HG02623 (cell line): Measurements from ENCODE around the gene TMEM220.
A peak's percentile ranks its signal among the peaks of the same experiment; 100 is the strongest.

Experiments
- ATAC-seq: cut with Tn5 transposase; IDR thresholded peaks from one replicate; pipeline ENCODE4 v1.9.1; 2021; ENCODE audit warnings: moderate library complexity; ENCODE audit not compliant: unreplicated experiment

TMEM220 gene

DNA sequence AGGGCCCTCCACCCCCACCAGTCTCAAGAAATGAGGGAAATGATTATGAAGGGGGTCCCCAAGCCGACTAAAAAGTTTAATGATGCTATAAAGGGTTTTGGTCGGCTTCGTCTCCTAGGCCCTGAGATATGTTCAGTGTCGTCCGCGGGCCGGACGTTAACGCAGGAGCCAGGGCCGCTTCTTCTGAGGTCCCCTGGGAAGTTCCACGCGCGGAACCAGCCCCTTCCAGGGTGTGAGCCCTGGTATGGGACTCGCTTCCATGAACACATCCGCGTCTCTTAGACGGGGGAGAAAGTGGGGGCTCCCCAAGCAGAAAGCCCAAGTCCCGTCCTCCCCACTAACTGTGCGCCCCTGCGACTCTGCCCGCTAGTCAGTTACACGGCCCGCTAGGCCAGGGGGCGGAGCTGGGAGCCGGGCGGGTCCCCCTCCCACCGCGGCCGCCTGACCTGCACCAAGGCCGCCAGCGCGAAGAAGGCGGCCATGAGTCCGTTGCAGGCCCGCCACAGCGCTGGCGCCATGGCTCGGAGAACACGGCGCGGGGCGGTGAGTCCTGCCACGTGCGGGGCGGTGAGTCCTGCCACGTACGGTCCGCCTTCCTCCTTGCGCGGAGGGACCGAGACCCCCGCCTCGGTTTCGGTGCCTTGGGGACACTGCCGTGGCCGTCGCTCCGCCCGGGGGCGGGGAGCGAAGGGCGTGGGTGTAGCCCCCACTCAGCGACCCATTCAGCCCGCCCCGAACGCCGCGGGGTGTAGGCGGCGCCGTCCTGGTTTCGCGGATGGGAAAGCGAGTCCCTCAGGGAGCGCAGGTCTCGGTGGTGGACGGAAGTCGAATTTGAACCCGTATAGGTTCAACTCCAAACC is at the start of gene TMEM220:
TMEM220 (minus strand) TSS at position 690 of the 860 bp plus-strand sequence; CDS start at position 518, 172 bp downstream.
- peak; percentile 50 for ATAC-seq

DNA sequence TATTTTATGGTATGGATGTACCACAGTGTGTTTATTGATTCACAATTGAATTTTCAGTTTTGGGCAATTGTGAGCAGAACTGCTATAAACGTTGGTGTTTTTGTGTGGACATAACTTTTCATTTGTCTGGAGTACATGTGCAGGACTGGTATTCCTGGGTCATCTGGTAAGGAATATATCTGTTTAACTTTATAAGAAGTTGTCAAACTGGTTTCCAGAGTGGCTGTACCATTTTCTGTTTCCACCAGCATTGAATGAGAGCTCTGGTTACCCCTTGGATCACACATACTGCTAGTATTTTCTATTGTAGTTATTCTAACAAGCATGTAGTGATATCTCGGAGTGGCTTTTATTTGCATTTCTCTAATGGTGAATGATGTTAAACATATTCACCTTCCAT is 49.8 kb upstream of the TMEM220 start:
- no peak for ATAC-seq

DNA sequence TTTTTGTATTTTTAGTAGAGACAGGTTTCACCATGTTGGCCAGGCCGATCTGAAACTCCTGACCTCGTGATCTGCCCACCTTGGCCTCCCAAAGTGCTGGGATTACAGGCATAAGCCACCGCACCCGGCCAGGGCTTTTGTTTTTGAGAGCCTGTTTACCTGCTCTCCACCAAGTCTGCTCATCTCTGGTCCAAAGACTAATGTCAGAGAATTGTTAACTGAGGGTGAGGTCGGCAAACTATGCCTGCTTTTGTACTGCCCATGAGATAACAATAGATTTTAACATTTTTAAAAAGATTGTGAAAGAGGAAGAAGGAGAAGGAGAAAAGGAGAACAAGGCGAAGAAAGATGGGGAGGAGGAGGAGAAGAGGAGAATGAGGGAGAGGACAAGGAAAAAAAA is 48.1 kb upstream of the TMEM220 start:
- ATAC-seq: no peak

DNA sequence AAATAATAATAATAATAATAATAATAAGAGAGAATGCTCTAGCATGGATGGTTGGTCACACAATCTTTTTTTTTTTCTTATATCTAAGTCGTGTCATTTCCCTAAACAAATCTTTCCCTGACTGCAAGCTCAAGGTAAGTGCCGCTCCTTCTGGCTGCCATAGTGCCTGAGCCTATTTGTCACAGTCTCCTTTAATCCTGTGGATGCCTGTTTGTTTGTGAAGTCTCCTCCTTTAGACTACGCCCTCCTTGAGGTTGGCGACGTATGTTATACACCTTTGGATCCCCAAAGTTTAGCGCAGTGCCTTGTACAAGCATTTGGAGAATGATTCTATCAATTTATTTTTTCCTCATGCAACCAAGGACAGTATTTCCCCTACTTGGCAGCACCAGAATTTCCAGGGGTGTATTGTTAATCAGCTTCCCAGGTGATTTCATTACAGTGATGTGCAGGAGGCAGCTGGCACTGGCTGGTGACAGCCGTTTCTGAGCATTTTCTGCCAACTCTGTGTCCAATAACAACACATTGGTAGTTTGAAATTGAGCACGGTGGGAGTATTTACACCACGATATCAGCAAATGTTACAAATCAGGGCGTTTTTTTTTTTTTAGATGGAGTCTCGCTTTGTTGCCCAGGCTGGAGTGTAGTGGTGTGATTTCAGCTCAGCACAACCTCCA is 47.4 kb upstream of the TMEM220 start:
- no peak for ATAC-seq

DNA sequence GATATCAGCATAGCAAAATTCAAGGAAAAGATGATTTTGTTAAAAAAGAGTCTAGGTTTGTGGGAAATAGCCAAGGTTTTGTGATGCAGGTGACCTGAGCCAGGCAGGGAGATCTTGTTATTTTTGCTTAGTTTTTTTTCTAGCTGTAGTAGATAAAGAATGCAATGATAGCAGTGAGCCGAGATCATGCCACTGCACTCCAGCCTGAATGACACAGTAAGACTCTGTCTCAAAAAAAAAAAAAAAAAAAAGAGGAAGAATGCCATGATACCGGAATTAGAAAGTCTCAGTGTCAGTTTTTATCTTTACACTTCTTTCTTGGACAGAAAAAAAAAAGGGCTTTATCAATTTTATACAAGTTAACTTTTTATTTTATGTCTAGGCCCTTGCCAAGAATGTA is 46.6 kb upstream of the TMEM220 start:
- no peak for ATAC-seq

DNA sequence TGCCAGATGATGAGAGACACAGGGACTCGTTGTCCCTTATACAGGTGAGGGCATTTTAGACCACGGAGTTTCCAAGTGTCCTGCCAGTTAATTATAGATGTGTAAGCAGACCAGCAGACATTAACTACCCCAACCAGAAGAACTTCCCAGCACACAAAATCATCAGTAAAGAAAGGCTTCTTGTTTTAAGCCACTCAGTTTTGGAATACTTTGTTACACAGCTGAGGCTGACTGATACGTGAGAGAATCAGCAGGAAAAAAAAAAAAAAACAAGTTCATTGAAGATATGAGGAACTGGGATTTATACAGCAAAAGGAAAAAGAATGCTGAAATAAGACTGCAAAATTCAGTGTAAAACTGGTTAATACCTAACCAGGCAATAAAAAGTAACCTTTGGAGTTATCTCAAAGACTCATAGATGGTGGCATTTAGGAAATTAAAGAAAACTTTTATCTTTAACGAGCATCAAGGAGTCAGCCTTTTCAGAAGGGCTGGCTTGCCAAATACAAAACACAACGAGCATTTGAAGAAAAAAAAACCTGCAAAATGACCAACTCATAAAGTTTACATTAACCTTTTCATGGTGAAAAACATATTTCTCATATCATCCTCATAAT is 46.0 kb upstream of the TMEM220 start:
- no peak for ATAC-seq

DNA sequence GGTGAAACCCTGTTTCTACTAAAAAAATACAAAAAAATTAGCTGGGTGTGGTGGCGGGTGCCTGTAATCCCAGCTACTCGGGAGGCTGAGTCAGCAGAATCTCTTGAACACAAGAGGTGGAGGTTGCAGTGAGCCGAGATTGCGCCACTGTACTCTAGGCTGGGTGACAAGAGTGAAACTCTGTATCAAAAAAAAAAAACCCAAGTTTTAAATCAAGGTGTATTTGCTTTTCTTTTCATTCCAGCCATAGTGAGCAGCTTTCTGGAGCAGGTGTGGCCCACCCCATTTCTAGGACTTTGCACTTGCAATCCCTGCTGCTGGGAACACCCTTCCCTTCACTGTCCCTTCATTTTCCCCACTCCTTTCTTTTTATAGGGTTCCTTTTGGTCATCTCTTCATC is 45.2 kb upstream of the TMEM220 start:
- no peak for ATAC-seq

DNA sequence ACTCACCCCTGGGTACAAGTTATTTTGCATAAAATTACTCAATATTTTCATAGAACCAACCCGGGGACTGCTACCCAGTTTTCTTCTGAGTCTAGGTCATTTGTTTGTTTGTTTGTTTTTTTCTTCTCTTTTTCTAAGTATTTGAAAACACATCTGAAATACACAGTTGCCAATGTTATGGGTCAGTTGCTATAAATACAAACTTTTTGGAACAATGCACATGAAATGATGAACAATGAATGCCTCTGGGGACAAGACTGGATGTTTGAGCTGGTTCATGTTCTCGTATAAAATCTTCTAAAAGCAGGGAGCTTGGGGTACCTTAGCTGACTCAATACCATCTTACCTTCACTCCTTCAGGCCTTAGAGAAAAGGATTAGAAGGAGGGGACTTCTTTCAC is 43.6 kb upstream of the TMEM220 start:
- ATAC-seq: no peak

DNA sequence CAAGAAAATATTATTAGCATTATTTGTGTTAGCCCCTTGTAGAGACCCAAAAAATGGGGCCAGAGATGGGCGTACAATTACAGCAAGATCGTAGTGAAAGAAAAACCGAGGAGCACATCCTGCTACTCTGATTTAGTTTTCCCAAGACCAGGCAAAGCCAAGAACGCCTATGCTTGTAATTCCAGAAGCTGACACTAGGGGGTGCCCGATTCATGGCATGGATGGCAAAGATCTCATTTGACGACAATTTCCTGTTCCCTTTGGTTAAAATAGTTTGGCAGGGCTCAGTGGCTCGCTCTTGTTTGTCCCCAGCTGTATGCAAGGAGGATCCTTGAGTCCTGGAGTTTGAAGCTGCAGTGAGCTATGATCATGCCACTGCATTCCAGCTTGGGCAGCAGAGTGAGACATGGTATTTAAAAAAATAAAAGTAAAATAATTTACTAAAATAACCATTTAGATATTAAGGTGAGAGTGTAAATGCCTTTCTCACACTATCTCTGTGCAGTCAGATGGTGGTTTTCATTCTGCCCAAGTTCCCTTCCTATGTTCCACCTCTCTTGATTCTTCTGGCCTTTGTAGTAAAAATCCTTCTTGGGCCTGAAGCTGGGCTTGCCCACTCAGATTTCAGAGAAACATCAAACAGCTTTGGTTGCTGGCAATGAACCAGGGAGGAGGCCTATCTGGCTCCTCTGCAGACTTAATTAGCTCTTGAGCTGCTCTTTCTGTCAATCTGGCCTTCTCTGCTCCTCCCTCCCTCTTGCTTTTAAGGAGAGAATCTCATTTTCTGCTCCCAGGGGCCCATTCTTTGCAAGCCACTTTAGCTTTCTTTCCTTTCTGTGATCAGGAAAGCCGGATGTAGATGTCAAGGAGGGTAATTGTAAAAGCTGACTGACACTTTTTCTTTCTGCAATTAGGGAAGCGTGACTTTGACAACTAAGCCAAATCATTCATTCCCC is 42.9 kb upstream of the TMEM220 start:
- no peak for ATAC-seq

DNA sequence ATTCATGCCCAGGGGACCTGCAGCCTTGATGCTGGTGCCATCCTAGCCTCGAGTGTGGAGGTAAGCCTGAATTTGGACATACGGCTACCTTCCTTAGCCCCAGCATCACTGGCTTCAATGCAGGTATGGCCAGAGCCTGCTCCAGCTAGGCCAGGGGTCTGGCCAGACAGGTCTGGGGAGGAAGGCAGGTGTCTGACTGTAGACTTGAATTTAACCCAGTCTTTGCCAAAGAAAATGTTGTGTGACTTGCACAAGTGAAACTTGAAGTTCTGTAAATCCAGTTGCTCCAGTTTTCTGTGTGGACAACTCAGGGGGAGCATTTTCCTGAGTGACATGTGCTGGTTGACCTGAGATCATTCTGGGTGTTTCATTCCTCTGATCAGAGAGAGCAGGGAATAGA is 41.3 kb upstream of the TMEM220 start:
- ATAC-seq: no peak

DNA sequence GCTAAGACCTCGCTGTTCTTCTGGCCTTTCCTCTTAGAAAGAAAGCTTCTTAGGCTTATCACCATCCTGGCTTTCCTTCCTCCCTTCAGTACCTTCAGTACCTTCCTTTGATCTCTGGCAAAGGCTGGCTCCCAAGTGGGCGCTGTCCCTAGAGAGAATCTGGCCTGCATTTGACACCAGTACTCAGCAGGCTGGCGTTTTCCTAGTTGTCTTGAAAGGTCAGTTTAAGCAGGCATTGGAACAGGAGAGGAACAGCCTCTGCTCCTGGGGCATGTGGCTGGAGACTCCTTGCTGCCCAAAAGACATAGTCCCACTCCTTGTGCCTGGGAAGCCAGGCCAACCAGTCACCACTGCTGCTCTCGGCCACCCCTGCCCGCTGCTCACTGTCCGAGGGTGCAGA is 40.0 kb upstream of the TMEM220 start:
- ATAC-seq: no peak

DNA sequence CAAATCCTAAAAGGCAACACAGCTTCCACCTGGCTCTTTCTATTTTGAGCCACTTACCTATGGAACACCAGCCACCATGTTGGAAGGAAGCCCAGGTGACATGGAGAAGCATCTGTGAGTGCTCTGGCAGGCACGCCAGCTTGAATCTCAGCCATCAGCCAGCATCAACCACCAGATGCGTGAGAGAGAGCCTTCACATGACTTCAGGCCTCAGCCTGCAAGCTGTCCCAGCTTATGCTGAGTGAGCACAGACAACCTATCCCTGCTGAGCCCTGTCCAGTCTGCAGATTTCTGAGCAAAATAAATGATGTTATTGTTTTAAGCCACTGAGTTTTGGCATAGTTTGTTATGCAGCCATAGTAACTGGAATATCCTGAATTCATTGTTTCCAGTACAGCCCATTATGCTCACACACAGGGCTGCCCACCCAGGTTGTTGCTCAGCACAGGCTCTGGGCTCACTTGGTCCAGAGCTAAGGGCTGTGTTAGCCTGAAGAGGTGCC is 39.0 kb upstream of the TMEM220 start:
- ATAC-seq: no peak

DNA sequence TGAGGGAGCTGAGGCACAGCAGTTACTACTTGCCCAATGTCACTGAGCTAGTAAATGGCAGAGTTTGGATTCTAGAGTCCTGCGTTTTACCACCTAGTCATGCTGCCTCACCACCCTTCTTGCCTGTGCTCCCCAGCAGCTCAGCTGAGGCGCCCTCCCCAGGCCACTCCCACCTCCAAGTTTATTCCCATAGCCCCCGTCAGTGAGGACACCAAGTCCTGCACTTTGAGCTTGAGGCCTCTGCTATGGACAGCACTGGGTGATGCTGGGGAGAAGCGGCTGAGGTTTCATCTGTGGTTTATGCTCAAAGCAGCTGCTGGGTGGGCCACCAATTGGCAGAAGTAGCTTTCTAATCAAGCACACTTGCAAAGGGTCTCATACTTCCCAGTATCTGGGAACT is 37.4 kb upstream of the TMEM220 start:
- ATAC-seq: no peak

DNA sequence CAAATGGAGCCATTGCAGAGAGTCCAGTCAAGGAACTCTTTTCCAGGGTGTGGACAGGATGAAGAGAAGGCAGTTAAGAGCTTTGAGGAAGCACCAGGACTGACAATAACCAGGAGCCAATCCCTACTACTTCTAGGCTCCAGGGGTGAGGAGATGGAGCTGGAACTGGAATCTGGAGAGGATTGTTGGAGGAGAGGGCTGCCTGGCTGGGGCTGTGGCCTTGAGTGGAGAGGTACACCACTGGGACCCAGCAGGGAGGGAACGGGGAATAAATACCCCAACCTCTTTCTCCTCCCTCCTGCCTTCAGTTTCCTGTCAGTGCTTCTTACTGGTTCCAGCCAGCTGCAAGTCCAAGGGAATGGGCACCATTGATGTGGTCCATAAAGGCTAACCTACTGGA is 32.2 kb upstream of the TMEM220 start:
- no peak for ATAC-seq

DNA sequence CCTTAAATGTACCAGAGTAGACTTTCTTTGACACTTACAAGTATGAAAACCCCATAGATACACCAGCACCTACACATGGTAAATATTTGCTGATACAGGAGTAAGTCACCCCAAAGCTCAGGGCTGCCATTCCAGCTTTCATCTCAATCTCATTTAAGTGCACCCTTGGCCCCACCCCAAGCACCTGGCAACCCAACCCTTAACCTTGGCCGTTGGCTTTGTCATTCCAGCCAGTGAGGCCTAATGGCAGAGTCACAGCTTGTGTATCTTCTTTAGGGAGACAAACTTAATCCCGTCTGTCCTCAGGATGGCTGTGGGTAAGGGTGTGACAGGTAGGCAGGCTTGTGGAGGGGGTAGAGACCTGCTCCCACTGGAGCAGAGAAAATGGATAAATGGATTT is 31.5 kb upstream of the TMEM220 start:
- ATAC-seq: no peak

DNA sequence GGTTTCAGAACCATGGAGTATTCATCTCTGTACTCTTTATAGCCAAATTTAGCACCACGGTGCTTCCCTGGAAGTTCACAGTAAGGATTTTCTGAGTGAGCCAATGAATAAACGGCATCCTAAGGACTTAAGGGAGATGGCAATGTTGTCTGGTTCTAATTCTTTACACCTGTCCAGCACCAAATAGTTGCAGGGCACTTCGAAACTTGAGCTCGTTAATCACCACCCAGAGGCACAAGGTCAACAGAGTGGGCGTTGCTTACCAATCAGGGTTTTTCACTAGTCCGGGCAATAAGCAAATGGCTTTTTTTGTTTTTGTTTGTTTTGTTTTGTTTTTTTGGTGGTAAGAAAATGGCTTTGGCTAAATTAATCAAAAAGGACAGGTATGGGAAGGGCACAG is 28.2 kb upstream of the TMEM220 start:
- no peak for ATAC-seq

DNA sequence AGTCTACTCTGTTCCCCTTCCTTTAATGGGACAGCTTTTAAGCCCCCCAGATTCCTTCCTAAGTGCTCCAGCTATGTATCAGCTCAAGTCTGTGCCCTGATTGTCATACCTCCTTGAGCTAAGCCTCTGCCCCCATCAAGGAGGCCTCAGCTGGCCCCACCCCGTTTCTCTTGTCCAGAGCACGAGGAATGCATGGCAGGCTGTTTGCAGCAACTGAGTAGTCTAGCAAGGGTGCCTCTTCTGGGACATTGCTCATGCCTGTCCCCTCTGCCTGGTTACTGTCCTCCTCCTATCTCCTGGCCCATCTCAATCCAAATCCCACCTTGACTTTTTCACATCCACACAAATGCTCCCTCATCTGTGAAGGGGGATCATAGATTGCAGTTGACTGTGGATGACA is 27.8 kb upstream of the TMEM220 start:
- ATAC-seq: no peak

DNA sequence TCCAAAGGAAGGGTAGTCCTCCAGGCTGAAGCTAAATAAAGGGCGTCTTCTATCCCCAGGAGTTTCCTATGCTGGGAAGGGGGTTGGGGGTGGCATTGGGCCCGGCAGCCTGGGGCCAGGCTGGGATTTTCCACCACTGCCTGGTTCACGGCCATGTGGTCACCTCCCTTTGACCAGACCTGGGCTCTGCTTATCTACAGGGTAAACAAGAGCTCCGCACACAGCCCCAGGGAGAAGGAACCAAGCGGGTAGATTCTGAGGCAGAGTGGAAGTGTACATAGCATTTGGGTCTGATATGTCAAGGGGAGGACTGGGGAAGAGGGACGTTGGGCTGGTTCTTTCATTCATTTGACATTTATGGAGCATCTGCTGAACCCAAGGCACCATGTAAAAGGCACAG is 27.2 kb upstream of the TMEM220 start:
- ATAC-seq: no peak

DNA sequence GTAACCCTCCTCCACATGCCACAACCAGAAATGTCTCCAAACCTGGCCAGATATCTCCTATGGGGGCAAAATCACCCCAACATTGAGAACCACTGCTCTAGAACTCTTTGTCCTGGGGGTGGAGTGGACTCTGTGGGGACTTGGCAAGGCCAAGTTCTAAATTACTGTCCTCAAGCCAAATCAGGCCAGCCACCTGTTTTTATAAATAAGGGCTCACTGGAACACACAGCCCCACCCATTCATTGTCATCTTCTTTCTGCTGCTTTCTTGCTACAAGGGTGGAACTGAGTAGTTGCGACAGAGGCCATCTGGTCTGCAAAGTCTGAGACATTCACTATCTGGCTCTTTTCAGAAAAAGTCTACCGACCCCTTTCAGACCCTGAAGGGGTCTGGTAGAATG is 26.8 kb upstream of the TMEM220 start:
- ATAC-seq: no peak

DNA sequence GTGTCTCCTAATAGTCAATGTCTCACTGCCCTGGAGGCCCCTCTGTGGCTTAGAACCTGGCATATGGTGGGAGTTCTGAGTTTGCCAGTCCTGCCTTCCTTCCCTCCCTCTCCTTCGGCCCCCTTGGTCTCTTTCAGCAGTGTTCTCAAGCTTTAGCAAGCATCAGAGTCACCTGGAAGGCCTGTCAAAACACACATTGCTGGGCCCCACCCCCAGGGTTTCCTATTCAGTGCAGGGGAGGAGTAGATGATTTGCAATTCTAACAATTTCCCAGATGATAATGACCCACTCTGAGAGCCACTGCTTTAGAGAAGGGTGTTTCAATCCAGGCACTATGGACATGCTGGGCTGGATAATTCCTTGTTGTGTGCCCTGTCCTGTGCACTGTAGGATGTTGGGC is 26.4 kb upstream of the TMEM220 start:
- no peak for ATAC-seq
